Measurements from ENCODE around the gene KRCC1. TPM values are rescaled to one million over a fixed set of nuclear protein-coding genes. Genes with fewer than 3 reads are reported as not detected.

The KRCC1 gene
- 10 to 100 TPM; 20.0 to 29.5 (median 27.2) TPM for total RNA-seq

DNA sequence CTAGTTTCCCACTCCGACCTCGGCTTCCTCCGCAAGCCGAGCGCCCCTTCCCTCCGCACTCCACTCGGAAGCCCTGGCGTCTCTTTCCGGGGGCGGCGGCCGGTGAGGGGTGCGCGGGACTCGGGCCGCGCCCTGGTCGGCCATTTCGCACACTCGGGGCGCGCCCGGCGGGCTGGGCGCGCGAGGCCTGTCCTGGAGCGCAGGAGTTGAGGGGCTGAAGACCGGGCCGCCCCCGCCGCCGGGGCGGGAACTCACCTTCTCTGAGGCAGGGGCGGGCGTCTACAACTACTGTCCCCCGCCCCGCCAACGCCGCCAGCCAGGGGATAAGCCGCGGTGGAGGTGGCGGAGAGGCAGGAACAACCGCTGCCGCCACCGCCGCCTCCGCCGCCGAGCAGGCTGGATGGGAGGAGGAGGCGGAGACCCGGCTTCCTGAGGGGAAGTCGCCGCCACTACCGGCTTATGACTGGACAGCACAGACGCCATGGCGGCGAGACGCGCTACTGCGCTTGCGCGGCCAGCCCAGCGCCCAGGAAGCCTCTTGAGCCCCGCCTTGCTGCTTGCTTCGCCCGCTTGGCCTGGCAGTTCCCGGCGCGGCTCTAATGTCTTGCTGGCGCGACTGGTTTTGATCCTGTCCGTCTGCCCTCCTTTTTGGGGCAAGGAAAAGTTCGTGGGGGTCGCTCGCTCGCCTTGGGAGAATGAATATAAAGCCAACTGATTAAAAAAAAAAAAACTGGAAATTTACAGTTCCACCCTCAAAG is at the start of gene KRCC1:
Gene KRCC1, minus strand, starts transcription at position 413 of the 758 bp plus-strand sequence. CDS start 27,220 bp downstream, outside the sequence.
- H3K27ac ChIP-seq = peak within 1 kb of the TSS; percentile 96 to 99 (median 98)
- intact Hi-C loops (cut with DNase I; ENCODE audit: low total_unique reads) (loop anchor here (2.0 to 5.0 kb wide), 2 partner anchors 39 to 62 kb away; partner anchors contain the start of gene RNU2-63P), in situ Hi-C loops (cut with MboI; ENCODE audit: low sequenced_read_pairs in 4 of 4) (loop anchor here in 2 of 4 donors (10.0 to 25.0 kb wide), 2 partner anchors 607 to 1611 kb away; partner anchors contain the start of gene KDM3A (in 1 of the 2))
- peak within 1 kb of the TSS; percentile 72 to 97 (median 91) for H3K4me3 ChIP-seq
- DNase-seq = peak; percentile 93 to 96
- peak; percentile 94 to 95 for TF ChIP-seq POLR2A (IDR thresholded peaks at IDR 0.05)
- TF ChIP-seq, protein P1, sequence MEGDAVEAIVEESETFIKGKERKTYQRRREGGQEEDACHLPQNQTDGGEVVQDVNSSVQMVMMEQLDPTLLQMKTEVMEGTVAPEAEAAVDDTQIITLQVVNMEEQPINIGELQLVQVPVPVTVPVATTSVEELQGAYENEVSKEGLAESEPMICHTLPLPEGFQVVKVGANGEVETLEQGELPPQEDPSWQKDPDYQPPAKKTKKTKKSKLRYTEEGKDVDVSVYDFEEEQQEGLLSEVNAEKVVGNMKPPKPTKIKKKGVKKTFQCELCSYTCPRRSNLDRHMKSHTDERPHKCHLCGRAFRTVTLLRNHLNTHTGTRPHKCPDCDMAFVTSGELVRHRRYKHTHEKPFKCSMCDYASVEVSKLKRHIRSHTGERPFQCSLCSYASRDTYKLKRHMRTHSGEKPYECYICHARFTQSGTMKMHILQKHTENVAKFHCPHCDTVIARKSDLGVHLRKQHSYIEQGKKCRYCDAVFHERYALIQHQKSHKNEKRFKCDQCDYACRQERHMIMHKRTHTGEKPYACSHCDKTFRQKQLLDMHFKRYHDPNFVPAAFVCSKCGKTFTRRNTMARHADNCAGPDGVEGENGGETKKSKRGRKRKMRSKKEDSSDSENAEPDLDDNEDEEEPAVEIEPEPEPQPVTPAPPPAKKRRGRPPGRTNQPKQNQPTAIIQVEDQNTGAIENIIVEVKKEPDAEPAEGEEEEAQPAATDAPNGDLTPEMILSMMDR (IDR thresholded peaks at IDR 0.05 in 4 of 5, conservative IDR thresholded peaks at IDR 0.05 in 1 of 5) = peak in 1 of 5 experiments; percentile 26
- ATAC-seq = peak; percentile 90 to 92
- H3K27me3 ChIP-seq = no peaks in the 10 kb centered on the region
- H3K36me3 ChIP-seq = no peaks in the 10 kb centered on the region
- peaks cover 33 to 41% of the 10 kb centered on the region in 2 donors for H3K4me1 ChIP-seq
- H3K9me3 ChIP-seq = no peaks in the 10 kb centered on the region

DNA sequence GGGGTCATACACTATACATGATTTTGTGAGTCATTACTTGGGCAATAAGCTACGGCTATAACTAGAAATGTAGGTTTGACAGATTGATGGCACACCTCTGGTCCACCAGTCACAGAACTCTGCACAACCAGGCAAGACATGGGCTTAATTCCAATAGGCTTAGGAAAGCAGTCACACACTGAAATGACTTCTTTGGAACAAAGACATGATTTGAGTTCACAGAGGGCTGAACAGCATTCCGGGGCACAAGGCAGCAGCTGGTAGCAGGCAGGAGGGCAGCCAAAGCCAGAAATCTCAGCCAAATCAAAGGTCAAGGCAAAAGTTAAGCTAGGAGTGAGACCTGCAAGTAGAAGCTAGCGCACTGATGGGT is 44.9 kb upstream of the KRCC1 start:
- Histone ChIP-seq H3K27ac (peak overlapping the region; percentile 82 to 94 (median 89)), H3K36me3 (peaks cover 0 to 39% of the 10 kb centered on the region in 2 donors), H3K4me3 (no peak overlapping the region), H3K27me3 (no peaks in the 10 kb centered on the region), H3K4me1 (peaks cover 14 to 18% of the 10 kb centered on the region in 2 donors), H3K9me3 (no peaks in the 10 kb centered on the region)
- no peak for TF ChIP-seq POLR2A (IDR thresholded peaks at IDR 0.05)
- TF ChIP-seq, protein P1 (IDR thresholded peaks at IDR 0.05 in 4 of 5, conservative IDR thresholded peaks at IDR 0.05 in 1 of 5) = no peak
- in situ Hi-C loops (cut with MboI; ENCODE audit: low sequenced_read_pairs in 4 of 4) = no loop called here
- ATAC-seq = peak; percentile 84 to 86
- intact Hi-C loops (cut with DNase I; ENCODE audit: low total_unique reads) = loop anchor here (2.0 kb wide), 3 partner anchors 34 to 88 kb away; partner anchors contain the start of gene SMYD1
- peak; percentile 41 to 83 for DNase-seq

DNA sequence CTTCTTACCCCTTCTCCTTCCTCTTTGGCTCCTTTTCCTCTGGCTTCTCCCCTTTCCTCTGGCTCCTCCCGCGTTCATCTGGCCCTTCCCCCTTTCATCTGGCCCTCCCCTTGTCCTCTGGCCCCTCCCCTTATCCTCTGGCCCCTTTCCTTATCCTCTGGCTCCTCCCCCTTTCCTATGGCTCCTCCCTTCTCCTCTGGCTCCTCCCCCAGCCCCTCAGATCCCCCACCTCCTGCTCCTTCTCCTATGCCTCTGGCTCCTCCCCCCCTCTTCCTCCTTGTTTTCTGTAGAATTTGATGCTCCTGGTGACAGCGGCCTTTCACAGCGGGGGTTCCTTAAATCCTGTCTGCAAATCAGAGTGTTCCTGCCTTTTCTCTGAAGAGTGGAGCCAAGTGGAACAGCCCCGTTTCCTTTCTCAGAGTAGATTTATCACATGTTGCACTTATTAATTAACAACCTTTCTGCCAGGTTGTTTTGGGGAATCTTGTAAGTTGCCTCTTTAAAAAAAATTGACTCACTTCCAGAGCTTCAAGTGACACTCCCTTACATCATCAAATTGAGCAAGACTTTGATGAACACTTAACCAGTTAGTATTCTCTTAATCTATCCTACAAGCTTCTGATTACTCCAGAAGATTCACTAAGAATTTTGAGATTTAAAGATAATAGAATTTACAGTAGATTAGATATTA is 44.4 kb upstream of the KRCC1 start:
- ATAC-seq (peak; percentile 80), DNase-seq (peak; percentile 51 to 83)
- H3K4me3 ChIP-seq = peak overlapping the region in 1 of 4 donors; percentile 11
- no peaks in the 10 kb centered on the region for H3K9me3 ChIP-seq
- H3K27me3 ChIP-seq = no peaks in the 10 kb centered on the region
- in situ Hi-C loops (cut with MboI; ENCODE audit: low sequenced_read_pairs in 4 of 4) = no loop called here
- intact Hi-C loops (cut with DNase I; ENCODE audit: low total_unique reads) = loop anchor here (2.0 kb wide), 3 partner anchors 33 to 89 kb away; partner anchors contain the start of gene SMYD1
- no peak for TF ChIP-seq POLR2A (IDR thresholded peaks at IDR 0.05)
- TF ChIP-seq, protein P1 (IDR thresholded peaks at IDR 0.05 in 4 of 5, conservative IDR thresholded peaks at IDR 0.05 in 1 of 5) = no peak
- peaks cover 14 to 18% of the 10 kb centered on the region in 2 donors for H3K4me1 ChIP-seq
- H3K27ac ChIP-seq = peak overlapping the region; percentile 82 to 94 (median 89)
- peaks cover 0 to 34% of the 10 kb centered on the region in 2 donors for H3K36me3 ChIP-seq

DNA sequence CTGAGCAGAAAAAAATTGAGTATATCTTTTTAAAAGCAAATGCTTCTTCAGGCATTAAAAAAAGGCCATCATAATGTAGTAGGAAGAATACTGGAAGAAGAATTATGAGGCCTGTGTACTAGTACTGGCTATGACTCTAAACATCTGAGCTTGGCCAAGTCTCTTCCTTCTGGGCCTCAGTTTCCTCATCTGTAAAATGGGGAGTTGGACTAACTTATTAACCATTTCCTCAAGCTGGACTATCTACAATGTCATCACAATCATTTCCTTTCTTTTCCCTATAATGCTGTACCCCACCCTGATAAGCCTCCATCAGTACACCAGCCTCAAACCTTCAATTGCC is 42.9 kb upstream of the KRCC1 start:
- TF ChIP-seq, protein P1 (IDR thresholded peaks at IDR 0.05 in 4 of 5, conservative IDR thresholded peaks at IDR 0.05 in 1 of 5) = no peak
- no peak for TF ChIP-seq POLR2A (IDR thresholded peaks at IDR 0.05)
- peaks cover 14 to 18% of the 10 kb centered on the region in 2 donors for H3K4me1 ChIP-seq
- DNase-seq (no peak), ATAC-seq (no peak)
- in situ Hi-C loops (cut with MboI; ENCODE audit: low sequenced_read_pairs in 4 of 4) (no loop called here), intact Hi-C loops (cut with DNase I; ENCODE audit: low total_unique reads) (no loop called here)
- no peaks in the 10 kb centered on the region for H3K9me3 ChIP-seq
- no peaks in the 10 kb centered on the region for H3K27me3 ChIP-seq
- no peak overlapping the region for H3K4me3 ChIP-seq
- peak overlapping the region; percentile 82 to 94 (median 89) for H3K27ac ChIP-seq
- peaks cover 0 to 24% of the 10 kb centered on the region in 2 donors for H3K36me3 ChIP-seq
